HCT116 (cell line): ENCODE measurements around the gene RBMS1.

ENCODE experiments used
- POLR2A ChIP-seq: IDR thresholded peaks from 2 replicates; pipeline ENCODE4 v1.7.0; 2011; ENCODE audit warnings: borderline replicate concordance; ENCODE audit not compliant: insufficient read depth, insufficient read length; ENCODE audit errors: extremely low read depth
- POLR2AphosphoS5 ChIP-seq: IDR thresholded peaks from 2 replicates; pipeline ENCODE4 v1.6.1; 2011; ENCODE audit warnings: mild to moderate bottlenecking, low read depth, low read length, moderate library complexity
- SP1 ChIP-seq: IDR thresholded peaks from 2 replicates; pipeline ENCODE4 v1.6.1; 2012; ENCODE audit warnings: low read depth

- no peak for TF ChIP-seq POLR2A
- no peak for TF ChIP-seq POLR2AphosphoS5
- no peak for TF ChIP-seq SP1
Measured at GRCh38 chr2:160362541-160362940, 131.1 kb downstream of the RBMS1 start.
